HS-5 (cell line): ENCODE data around the gene PAPSS2.

Experiments used
- DNase-seq: peaks from one replicate; pipeline ENCODE4 v3.0.0-alpha.2; 2012; ENCODE audit warnings: low read depth

The PAPSS2 gene

DNA sequence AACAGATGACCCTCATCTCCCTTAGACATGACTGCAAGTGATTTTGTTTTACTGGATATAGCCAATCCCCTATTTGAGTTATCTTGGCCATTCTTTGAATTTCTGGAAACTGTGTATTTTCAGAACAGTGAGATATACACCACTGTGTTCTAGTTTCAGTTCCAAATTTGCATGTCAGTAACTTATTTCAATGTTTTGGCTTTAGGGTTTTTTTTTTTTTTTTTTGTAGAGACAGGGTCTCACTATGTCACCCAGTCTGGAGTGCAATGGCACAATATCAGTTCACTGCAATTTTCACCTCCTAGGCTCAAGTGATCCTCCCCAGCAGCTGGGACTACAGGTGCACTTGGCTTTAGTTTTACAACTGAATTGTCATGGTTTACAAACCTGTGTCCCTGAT is 91.1 kb downstream of the PAPSS2 start:
- no peak for DNase-seq

DNA sequence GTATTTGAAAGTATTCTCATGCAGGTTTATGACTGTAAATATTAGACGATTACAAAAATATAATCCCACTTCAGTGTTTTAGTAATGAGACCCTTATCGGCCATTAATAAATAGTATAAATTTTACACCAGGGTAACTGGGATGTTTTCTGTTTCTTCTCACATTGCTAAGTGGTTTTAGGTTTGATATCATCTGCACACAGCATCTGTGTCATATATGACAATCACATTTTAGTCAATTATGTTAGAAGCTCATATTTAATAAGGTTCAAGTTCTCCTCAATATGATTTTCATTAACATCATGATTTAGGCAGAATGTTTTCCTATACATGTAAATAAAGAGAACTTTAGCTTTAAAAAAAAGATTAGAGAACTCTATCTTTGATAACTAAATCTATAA is 91.6 kb downstream of the PAPSS2 start:
- no peak for DNase-seq

DNA sequence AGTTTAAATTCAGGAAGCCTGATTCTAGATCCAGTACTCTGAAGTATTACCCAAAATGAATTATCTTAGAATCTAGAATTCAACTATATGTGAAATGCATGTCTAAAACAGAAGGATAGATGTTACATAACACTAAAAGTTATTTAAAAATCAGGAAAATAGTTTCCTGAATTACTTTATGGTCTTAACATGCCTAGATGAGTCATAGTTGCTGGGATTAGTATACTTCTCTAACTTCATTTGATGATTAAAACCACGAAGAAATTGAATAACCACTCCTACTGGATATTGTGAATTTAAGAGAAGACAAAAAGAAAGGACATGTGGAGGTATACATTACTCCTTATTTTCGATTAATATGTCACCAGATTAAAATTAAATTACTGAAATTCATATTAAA is 92.9 kb downstream of the PAPSS2 start:
- DNase-seq, result no peak

DNA sequence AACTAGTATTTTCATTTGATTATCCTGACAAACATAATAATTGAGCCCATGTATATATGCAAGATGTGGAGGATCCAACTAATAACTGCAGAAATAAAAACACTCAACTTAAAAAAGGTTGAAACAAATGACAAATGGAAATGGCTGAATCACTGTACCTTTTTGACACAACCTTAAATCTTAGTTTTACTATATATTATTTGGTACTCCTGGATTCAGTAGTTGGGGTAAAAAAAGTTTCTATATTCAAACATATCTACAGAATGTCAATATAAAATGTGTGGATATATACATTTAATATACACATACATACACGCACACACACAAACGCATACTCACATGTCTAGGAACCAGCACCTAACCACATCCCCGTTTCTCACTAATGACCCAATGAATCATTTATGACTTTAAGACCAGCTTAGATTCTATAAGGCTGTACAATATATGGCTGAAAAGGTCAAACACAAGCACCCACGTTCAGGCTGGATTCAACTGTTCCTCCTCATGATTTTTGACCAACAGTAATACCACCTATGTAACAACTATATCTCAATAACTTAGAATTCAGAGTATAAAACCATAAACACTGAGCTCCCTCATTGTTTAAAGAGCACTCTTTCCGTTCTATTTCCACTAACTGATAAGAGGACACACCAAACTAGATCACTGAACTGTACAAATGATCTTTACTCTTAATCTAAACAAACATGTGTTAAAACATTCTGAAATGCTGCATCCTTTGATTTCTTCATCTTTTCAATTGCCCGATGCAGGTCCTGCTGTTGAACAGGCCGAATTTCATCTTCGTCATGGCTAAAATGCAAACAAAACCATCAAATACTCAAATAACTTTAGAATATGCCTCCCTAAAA is 94.6 kb downstream of the PAPSS2 start:
- no peak for DNase-seq

DNA sequence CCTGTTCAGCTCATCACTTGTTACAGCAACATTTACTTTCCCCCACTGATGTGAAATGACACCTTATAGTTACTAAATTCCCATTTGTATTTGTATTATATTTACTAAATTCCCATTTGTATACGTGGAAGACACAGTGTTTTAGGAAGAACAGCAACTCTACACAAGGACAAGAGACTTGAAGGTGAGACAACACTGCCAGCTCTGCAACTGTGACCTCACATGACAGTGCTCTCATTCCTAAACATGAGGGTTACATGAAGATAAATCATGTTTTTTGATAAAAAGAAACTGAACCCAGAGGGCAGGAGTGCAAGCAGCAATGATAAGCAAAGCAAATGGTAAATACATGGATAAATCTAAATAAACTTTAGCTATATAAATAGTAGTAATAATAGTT is 98.0 kb downstream of the PAPSS2 start:
- no peak for DNase-seq

DNA sequence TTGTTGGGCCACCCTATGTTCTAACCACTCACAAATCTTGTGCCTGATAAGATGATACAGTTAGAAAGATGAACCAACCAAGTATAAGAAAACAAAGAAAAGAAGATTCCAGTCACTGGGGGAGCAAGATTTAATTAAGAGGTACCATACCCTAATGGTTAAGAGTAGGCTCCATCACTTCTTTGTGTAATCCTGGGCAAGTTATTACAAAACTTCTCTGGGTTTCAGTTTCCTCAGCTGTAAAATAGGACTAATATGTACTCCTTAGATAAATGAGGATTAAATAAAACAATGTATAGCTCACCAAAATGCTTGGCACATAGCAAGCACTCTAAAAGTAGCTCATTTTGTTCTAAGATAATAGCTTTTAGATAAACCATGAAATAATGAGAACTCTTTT is 99.9 kb downstream of the PAPSS2 start:
- no peak for DNase-seq

DNA sequence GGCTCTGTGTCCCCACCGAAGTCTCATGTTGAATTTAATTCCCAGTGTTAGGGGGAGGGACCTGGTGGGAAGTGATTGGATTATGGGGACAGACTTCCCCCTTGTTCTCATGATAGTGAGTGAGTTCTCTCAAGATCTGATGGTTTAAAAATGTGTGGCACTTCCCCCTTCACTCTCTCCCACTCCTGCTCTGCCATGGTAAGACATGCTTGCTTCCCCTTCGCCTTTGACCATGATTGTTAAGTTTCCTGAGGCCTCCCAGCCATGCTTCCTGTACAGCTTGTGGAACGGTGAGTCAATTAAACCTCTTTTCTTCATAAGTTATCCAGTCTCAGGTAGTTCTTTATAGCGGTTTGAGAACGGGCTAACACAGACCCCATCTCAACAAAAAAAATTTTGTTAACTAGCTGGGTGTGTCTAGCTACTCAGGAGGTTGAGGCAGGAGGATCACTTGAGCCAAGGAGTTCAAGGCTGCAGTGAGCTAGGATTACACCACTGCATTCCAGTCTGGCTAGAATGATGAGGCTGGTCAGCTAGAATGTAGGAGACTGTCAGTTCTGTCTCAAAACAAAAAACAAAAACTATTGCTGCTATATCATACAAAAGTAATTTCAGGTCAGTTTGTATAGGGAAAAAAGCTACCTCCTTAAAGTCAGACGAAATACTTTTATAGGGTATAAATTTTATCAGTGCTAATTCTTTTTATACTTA is 100.7 kb downstream of the PAPSS2 start:
- DNase-seq, result no peak

DNA sequence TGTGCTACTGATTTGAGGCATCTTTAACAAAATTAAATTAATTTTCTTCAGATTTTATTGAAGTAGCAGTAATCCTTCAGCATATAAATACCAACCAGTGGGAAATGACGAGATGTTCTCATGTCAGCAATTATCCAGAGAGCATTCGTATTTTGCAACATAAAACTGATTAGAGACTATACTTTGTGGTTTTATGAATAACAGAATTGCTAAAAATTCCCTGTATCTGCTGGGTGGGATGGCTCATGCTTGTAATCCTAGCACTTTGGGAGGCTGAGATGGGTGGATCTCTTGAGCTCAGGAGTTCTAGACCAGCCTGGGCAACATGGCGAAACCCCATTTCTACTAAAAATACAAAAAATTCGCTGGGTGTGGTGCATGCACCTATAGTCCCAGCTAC is 101.5 kb downstream of the PAPSS2 start:
- no peak for DNase-seq

DNA sequence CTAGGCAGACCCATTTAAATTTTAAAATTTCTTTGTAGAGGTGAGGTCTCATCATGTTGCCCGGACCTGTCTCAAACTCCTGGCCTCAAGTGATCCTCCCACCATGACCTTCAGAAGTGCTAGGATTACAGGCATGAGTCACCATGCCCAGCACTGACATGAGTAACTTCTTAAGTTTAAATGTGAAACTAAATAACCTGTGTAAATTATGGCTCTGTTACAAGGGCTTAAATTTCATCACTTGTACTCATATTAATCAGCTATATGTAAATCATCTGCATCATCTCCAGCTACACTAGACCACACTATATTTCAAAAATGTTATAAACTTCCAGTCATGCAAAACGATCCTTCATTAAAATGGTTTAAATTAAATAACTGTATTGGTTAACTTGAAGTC is 102.2 kb downstream of the PAPSS2 start:
- DNase-seq, result no peak

DNA sequence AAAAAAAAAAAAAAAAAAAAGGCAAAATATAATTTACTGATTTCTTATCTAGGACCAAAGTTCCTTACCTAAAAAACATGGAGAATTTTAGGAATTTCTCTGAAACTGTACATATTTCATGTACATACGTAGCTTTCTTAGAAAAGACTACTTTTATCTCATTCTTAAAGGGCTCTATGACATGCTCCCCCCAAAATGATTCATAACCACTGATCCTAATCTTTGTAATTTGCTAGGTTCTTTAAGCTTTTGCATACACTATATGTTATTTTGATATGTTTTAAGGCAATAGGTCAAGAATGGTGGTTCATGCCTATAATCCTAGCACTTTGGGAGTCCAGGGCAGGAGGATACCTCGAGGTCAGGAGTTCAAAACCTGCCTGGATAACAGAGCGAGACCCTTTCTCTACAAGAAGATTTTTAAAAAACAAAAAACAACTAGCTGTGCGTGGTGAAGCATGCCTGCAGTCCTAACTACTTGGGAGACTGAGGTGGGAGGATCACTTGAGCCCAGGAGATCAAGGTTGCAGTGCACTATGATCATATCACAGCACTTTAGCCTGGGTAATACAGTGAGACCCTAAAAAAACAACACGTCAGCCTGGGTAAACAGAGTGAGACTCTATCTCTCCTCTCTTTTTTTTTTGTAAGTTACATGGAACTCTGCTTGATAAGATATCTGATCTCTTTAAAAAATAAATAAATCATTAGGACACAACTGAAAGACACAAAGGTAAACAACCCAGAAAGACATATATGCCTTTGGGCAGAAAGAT is 103.6 kb downstream of the PAPSS2 start:
- no peak for DNase-seq

DNA sequence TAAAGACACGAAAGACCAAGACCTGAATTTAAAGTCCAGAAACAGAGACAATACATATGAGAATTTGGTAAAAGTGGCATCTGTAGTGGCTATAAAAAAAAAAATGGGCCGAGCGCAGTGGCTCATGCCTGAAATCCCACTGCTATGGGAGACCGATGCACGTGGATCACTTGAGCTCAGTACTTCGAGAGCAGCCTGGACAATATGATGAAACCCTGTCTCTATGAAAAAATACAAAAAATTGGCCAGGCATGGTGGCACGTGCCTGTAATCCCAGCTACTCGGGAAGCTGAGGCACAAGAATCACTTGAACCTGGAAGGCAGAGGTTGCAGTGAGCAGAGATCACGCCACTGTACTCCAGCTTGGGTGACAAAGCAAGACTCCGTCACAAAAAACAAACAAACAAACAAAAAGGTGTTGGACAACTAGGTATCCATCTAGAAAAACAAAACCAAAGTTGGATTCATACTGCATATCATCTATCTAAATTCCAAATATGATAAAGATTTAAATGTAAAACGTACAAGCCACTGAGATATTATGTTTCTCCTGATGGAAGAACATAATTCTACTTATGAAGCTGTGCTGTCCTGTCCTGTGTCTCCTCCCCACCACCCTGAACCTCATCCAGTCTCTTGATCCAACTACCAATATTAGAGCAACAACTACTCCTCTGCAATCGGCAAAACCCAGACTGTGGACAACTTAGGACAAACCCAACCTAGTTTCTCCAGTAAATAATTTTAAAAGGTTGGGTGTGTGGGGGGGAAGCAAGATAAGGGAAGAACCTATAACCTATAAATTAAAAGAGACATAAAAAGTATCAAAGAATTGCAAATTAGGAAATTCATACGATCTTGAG is 104.6 kb downstream of the PAPSS2 start:
- DNase-seq, result no peak

DNA sequence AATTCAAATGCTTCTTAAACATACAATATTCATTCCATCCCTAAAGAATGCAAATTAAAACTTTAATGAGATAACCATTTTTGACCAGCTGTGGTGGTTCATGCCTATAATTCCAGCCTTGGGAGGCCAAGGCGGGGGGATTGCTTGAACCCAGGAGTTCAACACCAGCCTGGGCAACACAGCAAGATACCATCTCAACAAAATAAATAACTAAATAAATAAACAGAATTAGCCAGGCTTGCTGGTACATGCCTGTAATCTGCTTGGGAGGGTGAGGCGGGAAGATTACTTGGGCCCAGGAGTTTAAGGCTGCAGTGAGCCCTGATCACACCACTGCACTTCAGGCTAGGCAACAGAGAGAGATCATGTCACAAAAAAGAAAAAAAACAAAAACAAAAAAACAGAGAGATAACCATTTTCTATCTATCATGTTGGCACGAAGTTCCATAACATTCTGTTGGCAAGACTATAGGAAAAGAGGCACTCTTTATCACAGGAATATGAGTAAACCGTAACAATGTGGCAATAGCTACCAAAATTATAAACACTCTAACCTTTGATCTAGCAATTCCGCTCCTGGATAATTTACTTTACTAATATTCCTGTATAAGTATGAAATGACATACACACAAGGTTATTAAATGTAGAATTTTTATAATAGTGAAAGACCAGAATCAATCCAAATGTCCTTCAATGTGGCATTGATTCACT is 106.1 kb downstream of the PAPSS2 start:
- no peak for DNase-seq

DNA sequence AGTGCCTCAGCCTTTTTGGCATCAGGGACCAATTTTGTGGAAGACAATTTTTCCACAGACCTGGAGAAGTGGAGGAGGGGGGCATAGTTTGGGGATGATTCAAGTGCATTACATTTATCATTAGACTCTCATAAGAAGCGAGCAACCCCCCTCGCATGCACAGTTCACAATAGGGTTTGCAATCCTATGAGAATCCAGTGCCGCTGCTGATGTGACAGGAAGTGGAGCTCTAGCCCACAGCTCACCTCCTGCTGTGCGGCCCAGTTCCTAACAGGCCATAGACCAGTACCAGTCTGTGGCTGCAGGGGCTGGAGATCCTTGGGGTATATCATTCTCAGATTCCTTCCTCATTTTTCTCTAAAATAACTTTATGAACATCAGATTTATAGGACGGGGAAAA is 107.6 kb downstream of the PAPSS2 start:
- no peak for DNase-seq

DNA sequence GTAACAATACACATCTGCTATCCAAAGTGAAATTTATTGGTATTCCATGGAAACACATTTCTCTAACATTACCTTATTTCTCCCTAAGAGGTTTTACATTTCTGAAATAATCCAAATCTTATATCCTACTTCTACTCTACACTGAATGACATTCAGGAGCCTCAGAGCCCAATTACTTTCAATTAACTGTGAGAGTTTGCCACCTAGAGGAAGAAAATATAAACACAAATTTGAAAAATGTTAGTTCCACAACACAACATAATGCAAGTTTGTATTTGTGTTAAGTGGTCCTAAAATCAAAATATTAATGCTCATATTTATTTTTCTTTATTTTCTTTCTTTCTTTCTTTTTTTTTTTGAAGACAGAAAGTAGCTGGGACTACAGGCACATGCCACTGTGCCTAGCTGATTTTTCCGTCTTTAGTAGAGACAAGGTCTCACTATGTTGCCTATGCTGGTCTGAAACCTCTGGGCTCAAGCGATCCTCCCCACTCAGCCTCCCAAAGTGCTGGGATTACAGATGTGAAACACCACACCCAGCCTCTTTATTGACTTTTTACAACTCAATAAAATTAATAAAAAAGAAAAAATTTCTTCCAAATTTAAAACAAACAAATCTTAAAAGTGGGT is 112.3 kb downstream of the PAPSS2 start:
- no peak for DNase-seq

DNA sequence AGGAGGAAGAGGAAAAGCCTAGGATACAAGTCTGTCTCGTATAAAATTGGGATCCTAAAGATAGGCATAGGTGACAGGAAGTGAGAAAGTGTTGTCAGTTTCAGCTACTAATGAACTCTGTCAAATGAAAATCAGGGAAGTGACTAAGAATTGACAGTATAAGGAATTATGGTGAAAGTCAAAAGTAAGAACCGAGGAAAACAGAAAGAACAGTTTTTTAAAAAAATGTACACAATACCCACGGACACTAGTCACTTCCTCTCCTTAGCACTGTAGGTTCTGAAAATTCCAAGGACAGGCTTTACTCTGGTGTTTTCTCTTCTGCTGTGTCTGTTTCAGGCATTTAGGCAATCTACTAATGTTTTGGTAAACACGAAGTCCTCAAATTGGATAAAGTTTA is 116.1 kb downstream of the PAPSS2 start:
- peak; percentile 28 for DNase-seq

DNA sequence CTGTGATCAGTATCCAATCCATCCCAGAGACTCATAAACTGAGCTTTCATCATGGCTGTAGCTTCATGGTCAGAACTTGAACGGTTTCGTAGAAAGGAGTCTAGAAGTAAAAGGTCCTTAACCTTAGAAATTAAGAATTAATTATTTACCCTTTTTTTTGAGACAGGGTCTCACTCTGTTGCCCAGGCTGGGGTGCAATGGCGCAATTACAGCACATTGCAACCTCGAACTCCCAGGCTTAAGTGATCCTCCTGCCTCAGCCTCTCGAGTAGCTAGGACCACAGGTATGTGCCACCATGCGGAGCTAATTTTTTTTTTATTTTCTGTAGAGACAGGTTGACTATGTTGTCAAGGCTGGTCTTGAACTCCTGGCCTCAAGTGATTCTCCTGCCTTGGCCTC is 116.7 kb downstream of the PAPSS2 start:
- no peak for DNase-seq

DNA sequence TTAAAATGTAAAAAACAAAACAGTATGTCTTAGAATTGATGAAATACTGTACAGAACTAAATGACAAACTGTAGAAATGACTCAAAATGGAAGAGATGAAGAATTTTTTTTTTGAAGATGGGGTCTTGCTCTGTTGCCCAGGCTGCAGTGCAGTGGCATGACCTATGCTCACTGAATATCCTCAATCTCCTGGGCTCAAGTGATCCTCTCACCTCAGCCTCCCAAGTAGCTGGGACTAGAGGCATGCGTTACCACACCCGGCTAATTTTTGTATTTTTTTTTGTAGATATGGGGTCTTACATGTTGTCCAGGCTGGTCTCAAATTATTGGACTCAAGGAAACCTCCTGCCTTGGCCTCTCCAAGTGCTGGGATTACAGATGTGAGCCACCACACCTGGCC is 121.9 kb downstream of the PAPSS2 start:
- DNase-seq, result no peak

DNA sequence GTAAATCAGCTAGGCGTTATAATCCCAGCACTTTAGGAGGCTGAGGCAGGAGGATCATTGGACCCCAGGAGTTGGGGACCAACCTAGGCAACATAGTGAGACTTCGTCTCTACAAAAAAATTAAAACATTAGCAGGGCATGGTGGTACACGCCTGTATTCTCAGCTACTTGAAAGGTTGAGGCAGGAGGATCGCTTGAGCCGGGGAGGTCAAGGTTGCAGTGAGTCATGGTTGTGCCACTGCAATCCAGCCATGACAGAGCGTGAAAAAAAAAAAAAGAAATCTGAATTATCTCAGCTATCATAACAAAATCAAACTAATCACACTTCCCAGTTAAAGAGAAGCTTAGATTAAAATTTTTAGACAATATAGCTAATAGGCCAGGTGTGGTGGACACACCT is 123.0 kb downstream of the PAPSS2 start:
- no peak for DNase-seq

DNA sequence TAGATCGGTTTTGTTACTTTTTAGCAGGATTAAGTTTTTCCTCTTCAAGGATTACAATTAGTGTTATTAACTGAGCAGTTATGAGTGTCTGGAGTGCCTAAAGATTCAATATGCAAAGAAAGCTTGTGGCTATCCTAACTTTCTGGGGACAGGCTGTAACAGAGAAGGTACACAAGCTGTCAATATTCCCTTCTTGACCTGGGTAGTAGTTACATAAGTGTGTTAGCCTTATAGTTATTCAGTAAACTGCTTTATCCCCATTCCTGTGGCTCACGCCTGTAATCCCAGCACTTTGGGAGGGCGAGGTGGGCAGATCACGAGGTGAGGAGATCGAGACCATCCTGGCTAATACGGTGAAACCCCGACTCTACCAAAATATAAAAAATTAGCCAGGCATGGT is 126.7 kb downstream of the PAPSS2 start:
- DNase-seq, result no peak

DNA sequence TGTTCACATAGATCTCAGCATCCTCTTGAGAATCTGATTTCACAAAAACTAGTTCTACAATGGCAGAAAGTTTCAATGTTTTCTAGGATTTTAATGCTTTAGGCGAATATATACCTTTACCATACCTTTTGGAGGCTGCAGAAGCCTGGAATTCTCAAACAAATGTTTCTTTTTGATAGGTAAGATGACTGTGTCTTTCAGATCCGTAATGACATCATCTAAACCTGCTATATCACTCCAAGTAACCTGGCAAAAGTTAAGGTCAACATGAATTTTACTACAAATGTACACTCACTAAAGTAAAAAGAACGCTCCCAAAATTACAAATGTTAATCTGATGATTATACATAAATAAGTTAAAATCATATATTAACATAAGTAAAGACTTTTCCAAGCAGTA is 130.5 kb downstream of the PAPSS2 start:
- DNase-seq, result no peak

DNA sequence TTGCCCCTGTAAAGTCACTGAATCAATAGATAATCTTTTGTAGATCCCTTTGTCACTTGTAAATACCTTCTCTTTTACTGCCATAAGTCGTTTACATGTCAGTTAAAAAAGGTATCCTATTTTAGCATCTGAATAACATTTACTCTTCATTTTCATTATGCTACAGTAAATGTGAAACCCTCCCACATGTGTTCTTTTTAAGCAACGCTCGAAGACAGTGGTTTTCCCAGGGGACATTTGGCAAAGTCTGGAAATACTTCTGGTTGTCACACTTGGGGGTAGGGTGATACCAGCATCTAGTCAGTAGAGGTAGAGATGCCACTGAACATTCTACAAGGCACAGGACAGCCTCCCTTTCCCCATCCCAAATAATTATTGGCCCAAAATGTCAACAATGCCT is 134.6 kb downstream of the PAPSS2 start:
- no peak for DNase-seq
